Endothelial cell of umbilical vein (primary cell): ENCODE results near the gene JPH3. TPM values are rescaled to one million over a fixed set of nuclear protein-coding genes. Genes with fewer than 3 reads are reported as not detected.

ENCODE experiments used
- BruUV-seq: library from RNA; stranded (reverse); fragments of 400-500 nt; replicated peaks from 2 replicates; lab custom pipeline; 2021; lab: Mats Ljungman, UMichigan
- CTCF ChIA-PET: fragments of 300-600, 350-600 bp; sonication (Branson Sonifier 250); formaldehyde crosslinking; loops from one replicate; lab custom pipeline; 2021; ENCODE audit warnings: antibody characterized with exemption, inconsistent platforms; lab: Charles Lee
- POLR2A ChIA-PET: fragments of 300-600, 350-600 bp; sonication (Branson Sonifier 250); formaldehyde crosslinking; loops from one replicate; lab custom pipeline; 2021; ENCODE audit warnings: antibody characterized with exemption, inconsistent platforms; lab: Charles Lee
- DNase-seq: peaks from one replicate; pipeline ENCODE4 v3.0.0-alpha.2; 2011; ENCODE audit warnings: low read depth, low spot score
- FAIRE-seq: peaks from 2 replicates; lab custom pipeline; 2011; peaks lifted over from hg19 to GRCh38; lab: Jason Lieb, UNC
- H2AFZ ChIP-seq: 2 replicates; pipeline ENCODE4 v1.6.0; 2012; ENCODE audit warnings: low read depth, low read length, control low read depth, inconsistent platforms
- H3K27ac ChIP-seq: 2 replicates; pipeline ENCODE4 v1.5.1; 2011; ENCODE audit warnings: low read depth, mild to moderate bottlenecking, control low read depth, low read length, moderate library complexity; ENCODE audit not compliant: insufficient read depth
- H3K27me3 ChIP-seq, 2 experiments: 2 replicates each; pipeline versions ENCODE4 v1.6.0 to v1.6.1; 2011; ENCODE audit warnings: low read length in 2 of 2, mixed read lengths in 1 of 2; ENCODE audit not compliant: control insufficient read depth in 2 of 2, insufficient read depth in 2 of 2
- H3K36me3 ChIP-seq, 2 experiments: 2 replicates in 1 of 2; 3 replicates in 1 of 2; pipeline ENCODE4 v1.5.1; 2011; ENCODE audit warnings: low read length in 2 of 2, mild to moderate bottlenecking in 1 of 2, moderate library complexity in 1 of 2; ENCODE audit not compliant: control insufficient read depth in 2 of 2, insufficient read depth in 2 of 2; ENCODE audit errors: extremely low read depth in 1 of 2
- H3K4me1 ChIP-seq: 3 replicates; pipeline ENCODE4 v1.5.1; 2011; ENCODE audit warnings: mild to moderate bottlenecking, low read length; ENCODE audit not compliant: control insufficient read depth, insufficient read depth; ENCODE audit errors: extremely low read depth
- H3K4me2 ChIP-seq: 2 replicates; pipeline ENCODE4 v1.6.1; 2011; ENCODE audit warnings: low read length, control low read depth, mixed read lengths; ENCODE audit not compliant: insufficient read depth
- H3K4me3 ChIP-seq, 3 experiments: fragments of 200-600 bp in 1 of 3; sonication (generic), shearing (Covaris generic) in 1 of 3; replicated peaks in 1 of 3; 2 replicates each; pipeline ENCODE4 v1.5.1; 2011 to 2016; ENCODE audit warnings: control low read depth in 3 of 3, low read length in 3 of 3, mild to moderate bottlenecking in 2 of 3, inconsistent platforms in 1 of 3, low read depth in 1 of 3, moderate library complexity in 1 of 3; ENCODE audit not compliant: insufficient read depth in 1 of 3
- H3K79me2 ChIP-seq: 2 replicates; pipeline ENCODE4 v1.6.0; 2012; ENCODE audit warnings: low read length, inconsistent platforms; ENCODE audit not compliant: control insufficient read depth, insufficient read depth
- H3K9ac ChIP-seq: replicated peaks from 2 replicates; pipeline ENCODE3; 2011; ENCODE audit warnings: low read length, control low read depth; ENCODE audit not compliant: insufficient read depth; ENCODE audit errors: extremely low read depth
- H3K9me1 ChIP-seq: replicated peaks from 3 replicates; pipeline ENCODE4 v1.6.0; 2011; ENCODE audit warnings: mild to moderate bottlenecking, low read length; ENCODE audit not compliant: control insufficient read depth, insufficient read depth; ENCODE audit errors: extremely low read depth
- H3K9me3 ChIP-seq: replicated peaks from 2 replicates; pipeline ENCODE4 v1.5.1; 2012; ENCODE audit warnings: low read length, inconsistent platforms; ENCODE audit not compliant: control insufficient read depth, insufficient read depth
- H4K20me1 ChIP-seq: replicated peaks from 2 replicates; pipeline ENCODE3; 2011; ENCODE audit warnings: mild to moderate bottlenecking, low read length; ENCODE audit not compliant: control insufficient read depth, insufficient read depth; ENCODE audit errors: extremely low read depth
- CTCF ChIP-seq, 2 donors: IDR thresholded peaks; 1 replicate in 1 of 2; 2 replicates in 1 of 2; pipeline ENCODE4 v1.5.1; 2011; ENCODE audit warnings: low read length in 2 of 2, mild to moderate bottlenecking in 2 of 2, moderate library complexity in 2 of 2, control low read depth in 1 of 2, inconsistent platforms in 1 of 2, low read depth in 1 of 2; ENCODE audit not compliant: insufficient read depth in 1 of 2; ENCODE audit errors: extremely low read depth in 1 of 2
- EZH2 ChIP-seq: IDR thresholded peaks from 2 replicates; pipeline ENCODE4 v1.6.1; 2012; ENCODE audit warnings: borderline replicate concordance, low read depth, mild to moderate bottlenecking, moderate library complexity, low read length, inconsistent platforms; ENCODE audit not compliant: severe bottlenecking
- FOS ChIP-seq: IDR thresholded peaks from 2 replicates; pipeline ENCODE4 v1.6.1; 2011; ENCODE audit warnings: mild to moderate bottlenecking, low read length, moderate library complexity, borderline replicate concordance; ENCODE audit not compliant: insufficient read depth
- GATA2 ChIP-seq: IDR thresholded peaks from 2 replicates; pipeline ENCODE4 v1.7.0; 2011; ENCODE audit warnings: low read depth, mild to moderate bottlenecking, moderate library complexity, mixed read lengths, low read length; ENCODE audit not compliant: insufficient read length, insufficient read depth
- JUN ChIP-seq: IDR thresholded peaks from 2 replicates; pipeline ENCODE4 v1.6.1; 2011; ENCODE audit warnings: borderline replicate concordance, low read depth; ENCODE audit not compliant: insufficient read length, insufficient read depth
- MAX ChIP-seq: IDR thresholded peaks from 2 replicates; pipeline ENCODE4 v1.6.1; 2011; ENCODE audit not compliant: insufficient read depth, insufficient read length
- MYC ChIP-seq: IDR thresholded peaks from one replicate; pipeline ENCODE4 v1.6.1; 2011; ENCODE audit warnings: mild to moderate bottlenecking, low read depth, low read length
- POLR2A ChIP-seq: IDR thresholded peaks from 2 replicates; pipeline ENCODE4 v1.6.1; 2012; ENCODE audit warnings: low read depth, mild to moderate bottlenecking, control low read depth, low read length
- POLR2AphosphoS5 ChIP-seq: IDR thresholded peaks from 2 replicates; pipeline ENCODE4 v1.6.1; 2012; ENCODE audit warnings: low read depth, mild to moderate bottlenecking, control low read depth, low read length, moderate library complexity; ENCODE audit not compliant: insufficient read depth
- dilution Hi-C: fragments of 300-500 bp; cut with MboI; formaldehyde crosslinking; loops from one replicate; pipeline ENCODE4 v1.15.0; 2019; ENCODE audit warnings: low sequenced_read_pairs; ENCODE audit not compliant: extremely low pct_ligation_motif_present
- intact Hi-C: fragments of 100-400 bp; cut with micrococcal nuclease; formaldehyde crosslinking; loops from one replicate; pipeline ENCODE4 v1.10.0; 2022
- polyA plus RNA-seq, 4 experiments: library from polyadenylated mRNA; depleted of rRNA in 3 of 4; stranded (reverse) in 3 of 4; unstranded in 1 of 4; fragments of >200 nt; gene quantifications; 2 replicates each; pipeline versions ENCODE4 v1.2.1 to v1.2.3, GENCODE V29; 2011 to 2012; ENCODE audit warnings: missing spikeins in 1 of 4
- total RNA-seq: library from RNA; stranded (reverse); gene quantifications from 2 replicates; pipeline ENCODE4 v1.2.3, GENCODE V29; 2021

Gene JPH3
- total and polyA plus RNA-seq, 2 donors (not counting 3 experiments of a cell fraction or from before 2014, with no cell fraction given): 0.22 to 0.30 TPM

GRCh38 chr16:87741700-87742415, 139.6 kb downstream of the JPH3 start:
- dilution Hi-C loops: no loop called here
- Histone ChIP-seq H4K20me1 (no peaks in the 10 kb centered on the region), H3K4me2 (no peak overlapping the region), H3K79me2 (no peaks in the 10 kb centered on the region), H3K4me1 (no peaks in the 10 kb centered on the region), H3K27ac (no peak overlapping the region), H3K9me3 (no peaks in the 10 kb centered on the region), H3K36me3 (peaks cover 0 to 19% of the 10 kb centered on the region in 2 experiments), H3K27me3 (no peaks in the 10 kb centered on the region), H3K9me1 (no peaks in the 10 kb centered on the region), H3K9ac (no peak overlapping the region), H2AFZ (no peak overlapping the region), H3K4me3 (no peak overlapping the region)
- FAIRE-seq (no peak), DNase-seq (no peak)
- intact Hi-C loops: no loop called here
- no TSS peak for BruUV-seq
- POLR2A ChIA-PET: no interaction called here
- TF ChIP-seq GATA2 (no peak), POLR2AphosphoS5 (no peak), MYC (no peak), EZH2 (no peak), MAX (no peak), FOS (no peak), JUN (no peak), POLR2A (no peak), CTCF (IDR thresholded peaks at IDR 0.05; ENCODE audit: extremely low read depth in 1 of 2, insufficient read depth in 1 of 2, low read depth in 1 of 2, low read length in 2 of 2) (no peak)
- CTCF ChIA-PET: no interaction called here
